HG02870 (cell line): Measurements from ENCODE around the gene TFDP1.

Source experiments
- ATAC-seq: cut with Tn5 transposase; IDR thresholded peaks from one replicate; pipeline ENCODE4 v1.9.1; 2021; ENCODE audit warnings: mild to moderate bottlenecking, moderate library complexity; ENCODE audit not compliant: unreplicated experiment

Gene TFDP1

GRCh38 chr13:113647351-113648215 is 63.0 kb downstream of the TFDP1 start:
- no peak for ATAC-seq

DNA sequence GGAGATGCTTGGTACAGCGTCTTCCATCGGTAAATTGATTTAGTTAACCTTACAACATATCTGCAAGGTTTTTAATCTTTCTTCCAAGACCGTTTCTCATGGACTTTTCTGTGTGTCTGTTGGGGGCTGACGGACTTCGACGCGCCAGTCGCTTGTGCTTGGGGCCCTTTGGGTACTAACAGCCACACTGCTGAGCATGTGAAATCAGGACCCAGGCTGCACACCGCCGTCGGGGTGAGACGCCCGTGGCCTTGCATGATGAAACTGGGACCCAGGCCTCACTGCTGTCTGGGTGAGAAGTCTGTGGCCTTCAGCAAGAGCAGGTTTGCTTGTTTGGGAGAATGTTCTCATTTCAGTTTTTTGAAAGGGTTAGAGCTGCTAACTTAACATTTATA is 63.7 kb downstream of the TFDP1 start:
- no peak for ATAC-seq

DNA sequence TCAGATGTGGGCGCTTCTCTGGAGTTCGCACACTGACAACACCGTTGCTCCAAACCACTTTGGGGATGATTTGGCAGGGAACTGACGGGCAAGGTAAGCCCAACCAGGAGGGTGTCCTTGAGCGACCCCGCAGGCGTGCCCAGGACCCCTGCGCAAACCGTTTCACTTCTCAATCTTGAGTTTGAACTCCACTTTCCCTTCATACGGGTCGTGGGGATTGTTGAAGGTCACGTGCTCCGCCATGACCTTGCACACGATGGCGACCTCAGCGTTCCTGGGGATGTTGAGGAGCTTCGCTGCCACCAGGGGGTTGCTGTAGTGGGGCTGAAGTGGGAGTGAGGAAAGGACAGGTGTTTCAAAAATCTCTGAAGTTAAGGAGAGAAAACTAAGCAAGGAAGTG is 64.7 kb downstream of the TFDP1 start:
- ATAC-seq = no peak

- ATAC-seq = no peak
Measured at GRCh38 chr13:113650275-113650674, 65.7 kb downstream of the TFDP1 start.

- no peak for ATAC-seq
Measured at GRCh38 chr13:113650731-113651148, 66.2 kb downstream of the TFDP1 start.

GRCh38 chr13:113651511-113652403 is 67.2 kb downstream of the TFDP1 start:
- ATAC-seq = no peak

- no peak for ATAC-seq
Measured at GRCh38 chr13:113652404-113653263, 68.1 kb downstream of the TFDP1 start.

GRCh38 chr13:113653264-113654174 is 69.0 kb downstream of the TFDP1 start:
- ATAC-seq = no peak

- no peak for ATAC-seq
Measured at GRCh38 chr13:113654175-113654560, 69.6 kb downstream of the TFDP1 start.

DNA sequence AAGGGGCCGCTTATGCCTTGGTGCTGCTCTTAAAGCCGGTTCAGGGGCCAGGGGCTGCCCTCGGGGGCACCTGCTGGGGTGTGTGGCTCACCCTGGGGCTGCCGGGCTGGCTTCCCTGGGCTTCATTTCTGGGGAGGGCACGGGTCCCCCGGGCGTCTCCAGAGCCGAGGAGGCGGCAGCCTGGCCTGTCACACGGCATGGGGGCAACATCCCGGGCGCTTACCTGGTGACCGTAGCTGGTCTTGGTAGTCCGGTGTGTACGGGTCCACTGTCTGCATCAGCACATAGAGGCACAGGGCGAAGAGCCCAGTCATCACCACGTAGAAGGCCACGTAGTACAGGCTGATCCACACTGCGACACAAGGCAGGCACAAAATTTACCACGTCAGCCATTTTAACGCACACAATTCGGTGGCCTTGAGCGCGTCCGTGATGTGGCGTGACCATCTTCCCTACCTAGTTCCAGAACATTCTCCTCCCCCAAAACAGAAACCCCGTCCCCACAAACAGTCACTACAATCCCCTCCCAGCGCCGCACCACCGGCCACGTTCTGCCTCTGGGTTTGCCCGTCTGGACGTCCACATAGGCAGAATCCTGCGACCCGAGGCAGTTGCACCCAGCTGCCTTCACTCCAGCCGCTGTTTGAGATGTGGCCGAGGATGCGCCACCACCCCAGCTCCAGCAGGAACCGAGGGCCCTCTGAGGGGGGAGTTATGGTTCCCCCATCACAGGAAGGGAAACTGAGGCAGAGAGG is 70.2 kb downstream of the TFDP1 start:
- no peak for ATAC-seq

- no peak for ATAC-seq
Measured at GRCh38 chr13:113655346-113656002, 70.9 kb downstream of the TFDP1 start.

DNA sequence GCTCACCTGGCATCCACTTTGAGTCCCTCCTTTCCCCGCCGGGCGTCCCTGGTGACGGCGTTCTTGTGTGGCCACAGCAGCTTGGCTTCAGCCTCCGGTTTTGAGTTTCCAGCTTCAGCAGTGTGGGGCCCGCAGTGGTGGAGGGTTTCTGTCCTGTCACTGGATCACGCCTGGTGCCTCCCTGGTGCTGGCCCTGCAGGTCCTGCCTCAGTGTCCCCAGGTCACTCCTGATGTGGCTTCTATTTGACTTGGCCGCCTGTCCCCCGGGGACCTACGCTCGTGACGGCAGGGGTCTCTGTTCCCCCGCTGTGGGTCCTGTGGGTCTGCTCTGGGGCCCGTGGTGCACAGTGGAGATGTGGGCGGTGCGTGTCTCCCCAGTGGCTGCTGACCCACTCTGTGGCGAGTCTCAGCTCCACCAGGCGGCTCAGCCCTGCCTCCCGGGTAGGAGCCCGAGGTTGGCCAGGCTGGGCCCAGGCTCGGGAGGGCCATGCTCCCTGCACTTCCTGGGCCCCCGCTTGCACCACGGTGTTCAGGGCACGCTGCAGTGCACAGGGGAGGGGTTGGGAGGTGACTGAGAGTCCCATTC is 71.5 kb downstream of the TFDP1 start:
- no peak for ATAC-seq

DNA sequence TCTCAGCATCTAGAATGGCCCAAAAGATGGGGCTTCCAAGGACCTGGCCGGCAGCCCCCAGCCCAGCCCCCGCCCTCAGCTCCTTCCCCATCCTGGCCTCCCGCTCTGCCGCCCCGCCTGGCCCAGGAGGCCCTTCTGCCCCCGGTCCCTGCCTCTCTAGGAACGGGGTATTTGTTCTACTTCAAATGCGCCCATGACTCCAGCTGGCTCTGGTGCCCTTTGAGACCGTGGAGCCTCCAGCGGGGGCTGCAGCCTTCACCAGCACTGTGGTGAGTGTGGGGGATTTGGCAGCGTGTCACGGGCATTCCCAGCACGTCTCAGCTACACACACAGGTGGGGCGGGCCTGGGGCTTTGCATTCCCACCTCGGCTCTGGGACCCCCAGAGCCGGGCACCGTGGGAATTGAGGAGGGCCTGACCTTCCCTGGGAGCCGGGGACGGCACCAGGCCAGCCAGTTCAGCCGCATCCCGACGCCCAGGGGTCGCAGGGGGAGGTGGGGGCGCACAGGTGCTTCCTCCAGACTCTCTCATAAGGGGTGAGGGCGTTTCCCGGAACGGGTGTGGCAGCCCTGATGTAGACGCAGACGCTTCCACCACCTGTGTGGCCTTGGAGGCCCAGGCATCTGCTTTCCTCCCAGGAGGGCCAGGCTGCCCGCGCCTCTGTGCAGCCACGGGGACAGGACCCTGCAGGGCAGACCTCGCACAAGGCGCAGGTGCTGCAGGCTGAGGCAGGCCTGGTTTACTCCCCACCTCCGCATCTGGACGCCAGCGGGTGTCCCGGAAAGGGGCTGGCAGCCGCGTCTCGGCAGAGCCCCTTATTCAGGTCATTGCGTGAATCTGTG is 72.5 kb downstream of the TFDP1 start:
- no peak for ATAC-seq

- ATAC-seq = no peak
Measured at GRCh38 chr13:113657851-113658741, 73.5 kb downstream of the TFDP1 start, which contains the start of gene ATP4B. Gene ATP4B, minus strand, starts transcription at chr13:113658198. Its CDS starts 54 bp downstream, at chr13:113658144.

DNA sequence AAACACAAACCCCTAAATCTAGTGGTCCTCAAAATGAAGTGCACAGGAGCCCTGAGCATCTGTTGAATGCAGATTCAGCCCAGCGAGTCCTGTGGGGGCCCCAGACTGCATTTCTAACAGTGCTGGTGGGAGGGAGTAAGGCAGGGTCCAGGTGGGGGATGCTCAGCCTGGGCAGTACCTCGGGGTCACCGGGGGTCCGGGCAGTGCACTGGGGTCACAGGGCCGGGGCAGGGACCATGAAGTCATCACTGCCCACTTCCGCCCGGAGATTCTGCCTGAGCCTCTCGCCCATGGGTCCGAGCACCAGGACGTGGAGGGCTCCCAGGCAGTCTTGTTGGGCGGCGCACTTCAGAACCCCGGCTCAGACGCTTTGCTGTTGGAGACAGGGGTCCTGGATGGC is 74.3 kb downstream of the TFDP1 start:
- ATAC-seq = no peak

GRCh38 chr13:113659337-113659736 is 74.8 kb downstream of the TFDP1 start:
- ATAC-seq = no peak
